HepG2 (cell line): ENCODE measurements around the gene ANK3. TPM values are rescaled to one million over a fixed set of nuclear protein-coding genes. Genes with fewer than 3 reads are reported as not detected.

Experiments used
- ATAC-seq: fragments of 200-7000 bp; cut with Tn5 transposase; 3 replicates; pipeline ENCODE4 v1.9.1; 2020; ENCODE audit warnings: mild to moderate bottlenecking, moderate library complexity
- BruUV-seq: library from RNA; stranded (reverse); fragments of 400-500 nt; replicated peaks from 2 replicates; lab custom pipeline; 2021; lab: Mats Ljungman, UMichigan
- CTCF ChIA-PET: fragments of 300-600 bp; formaldehyde crosslinking; extraction: SDS; loops from one replicate; lab custom pipeline; 2021; ENCODE audit warnings: low total read pairs, inconsistent platforms, low intra/inter-chr PET ratio; lab: Yijun Ruan, JAX
- POLR2A ChIA-PET: fragments of 350-600 bp; sonication (Branson Sonifier 250); formaldehyde crosslinking; loops from one replicate; lab custom pipeline; 2020; ENCODE audit warnings: antibody characterized with exemption, inconsistent platforms; lab: Yijun Ruan, JAX
- DNase-seq: peaks from one replicate; pipeline ENCODE4 v3.0.0-alpha.2; 2015; ENCODE audit warnings: low spot score
- FAIRE-seq: peaks from 3 replicates; lab custom pipeline; 2011; peaks lifted over from hg19 to GRCh38; lab: Jason Lieb, UNC
- H2AFZ ChIP-seq: one replicate; pipeline ENCODE4 v1.6.1; 2011; ENCODE audit warnings: low read length, inconsistent platforms
- H3K27ac ChIP-seq: fragments of 300-600 bp; 3 replicates; pipeline ENCODE4 v1.8.0; 2011; ENCODE audit warnings: mixed run types, mild to moderate bottlenecking, mixed read lengths, low read length, inconsistent platforms; ENCODE audit not compliant: insufficient read depth; ENCODE audit errors: extremely low read length
- H3K27me3 ChIP-seq, 2 experiments: fragments of 200-600 bp in 1 of 2; 2 replicates in 1 of 2; 3 replicates in 1 of 2; pipeline versions ENCODE4 v1.6.0 to v1.8.0; 2011; ENCODE audit warnings: low read length in 2 of 2, mild to moderate bottlenecking in 2 of 2, moderate library complexity in 2 of 2, inconsistent platforms in 1 of 2; ENCODE audit not compliant: insufficient read depth in 2 of 2, control insufficient read depth in 1 of 2
- H3K36me3 ChIP-seq, 2 experiments: fragments of 200-600 bp in 1 of 2; replicated peaks in 1 of 2; 2 replicates in 1 of 2; 3 replicates in 1 of 2; pipeline versions ENCODE4 v1.5.1 to v1.8.0; 2011; ENCODE audit warnings: low read length in 2 of 2, inconsistent platforms in 1 of 2; ENCODE audit not compliant: insufficient read depth in 2 of 2, control insufficient read depth in 1 of 2
- H3K4me1 ChIP-seq: 2 replicates; pipeline ENCODE4 v1.5.1; 2012; ENCODE audit warnings: low read length, inconsistent platforms; ENCODE audit not compliant: insufficient read depth
- H3K4me2 ChIP-seq: 2 replicates; pipeline ENCODE4 v1.6.0; 2011; ENCODE audit warnings: low read depth, low read length, inconsistent platforms
- H3K4me3 ChIP-seq, 3 experiments: fragments of 200-600 bp in 1 of 3; sonication (generic), shearing (Covaris generic) in 1 of 3; replicated peaks in 1 of 3; 2 replicates each; pipeline ENCODE4 v1.5.1; 2011 to 2016; ENCODE audit warnings: low read length in 3 of 3, inconsistent platforms in 2 of 3, low read depth in 2 of 3, mild to moderate bottlenecking in 2 of 3, control low read depth in 1 of 3, mixed read lengths in 1 of 3; ENCODE audit not compliant: insufficient read depth in 1 of 3
- H3K79me2 ChIP-seq: one replicate; pipeline ENCODE4 v1.6.1; 2011; ENCODE audit warnings: low read length, inconsistent platforms; ENCODE audit not compliant: insufficient read depth
- H3K9ac ChIP-seq: 2 replicates; pipeline ENCODE4 v1.6.0; 2011; ENCODE audit warnings: mild to moderate bottlenecking, low read depth, low read length, inconsistent platforms; ENCODE audit not compliant: insufficient read depth
- H3K9me3 ChIP-seq: 2 replicates; pipeline ENCODE4 v1.5.1; 2012; ENCODE audit warnings: mild to moderate bottlenecking, low read length
- H4K20me1 ChIP-seq: 2 replicates; pipeline ENCODE4 v1.6.0; 2011; ENCODE audit warnings: inconsistent platforms, mild to moderate bottlenecking, low read length, moderate library complexity; ENCODE audit not compliant: insufficient read depth
- SRSF1 ChIP-seq: fragments of 200-400 bp; formaldehyde crosslinking; optimal IDR thresholded peaks from 2 replicates; pipeline ENCODE3; 2017; ENCODE audit warnings: mild to moderate bottlenecking, low read depth, low read length, moderate library complexity
- ZNF362 ChIP-seq: sonication (generic); formaldehyde crosslinking; IDR thresholded peaks from 2 replicates; pipeline ENCODE4 v1.4.0; 2020; ENCODE audit warnings: missing genetic modification reagents, mild to moderate bottlenecking, borderline replicate concordance
- ZNF550 ChIP-seq: sonication (generic); formaldehyde crosslinking; IDR thresholded peaks from 2 replicates; pipeline ENCODE4 v1.4.0; 2020; ENCODE audit warnings: mild to moderate bottlenecking, missing genetic modification reagents, borderline replicate concordance
- ZSCAN5A ChIP-seq: sonication (generic); formaldehyde crosslinking; IDR thresholded peaks from 2 replicates; pipeline ENCODE4 v1.8.0; 2022; ENCODE audit warnings: mild to moderate bottlenecking, missing genetic modification reagents, borderline replicate concordance
- WGBS: methylation state at CpG from one replicate; pipeline ENCODE4 v1.1.6; 2017; ENCODE audit warnings: low lambda C conversion rate; 5-methylcytosine and 5-hydroxymethylcytosine counted together
- in situ Hi-C: cut with HindIII; loops from 2 replicates; pipeline ENCODE4 v1.10.0; 2017; ENCODE audit warnings: low pct_unique_long_range_greater_than_20kb; ENCODE audit not compliant: extremely low pct_ligation_motif_present
- intact Hi-C: fragments of 100-400 bp; cut with micrococcal nuclease; formaldehyde crosslinking; loops from one replicate; pipeline ENCODE4 v1.10.0; 2022; ENCODE audit not compliant: unreplicated experiment
- polyA plus RNA-seq, 8 experiments: library from polyadenylated mRNA; depleted of rRNA in 3 of 8; stranded (reverse) in 7 of 8; unstranded in 1 of 8; fragments of >200 nt; fragmentation: Illumina TruSeq in 4 of 8; extraction: Trizol in 4 of 8; gene quantifications; 2 replicates each; pipeline versions ENCODE4 v1.2.1 to v1.2.3, GENCODE V29; 2011 to 2016; ENCODE audit warnings: low read depth in 4 of 8, missing spikeins in 1 of 8, mixed read lengths in 1 of 8; ENCODE audit not compliant: insufficient read depth in 1 of 8
- total RNA-seq, 5 experiments: library from RNA; depleted of rRNA; stranded (reverse); fragments of >200 nt; fragmentation: Illumina TruSeq; extraction: Trizol; gene quantifications; 2 replicates each; pipeline ENCODE4 v1.2.3, GENCODE V29; 2016; ENCODE audit warnings: low read depth in 1 of 5

The ANK3 gene
- total and polyA plus RNA-seq, 2 of the 13 experiments (the other 11 are each of a cell fraction or from before 2014, with no cell fraction given) = not detected

GRCh38 chr10:60043561-60044241 is 346.0 kb downstream of the ANK3 start:
- H4K20me1 ChIP-seq = no peaks in the 10 kb centered on the region
- H3K27me3 ChIP-seq = no peaks in the 10 kb centered on the region
- no peaks in the 10 kb centered on the region for H3K79me2 ChIP-seq
- no peak overlapping the region for H3K4me2 ChIP-seq
- in situ Hi-C loops (loop anchor here (25.0 kb wide), 2 partner anchors 181 to 1256 kb away; no protein-coding TSS in a partner anchor), intact Hi-C loops (no loop called here)
- H2AFZ ChIP-seq = no peak overlapping the region
- no peak overlapping the region for H3K9ac ChIP-seq
- no peaks in the 10 kb centered on the region for H3K4me1 ChIP-seq
- FAIRE-seq (no peak), ATAC-seq (no peak), DNase-seq (no peak)
- H3K4me3 ChIP-seq = no peak overlapping the region
- no peak overlapping the region for H3K27ac ChIP-seq
- CTCF ChIA-PET = no interaction called here
- POLR2A ChIA-PET = no interaction called here
- WGBS = 37% methylated on average over 6 of the region's 6 CpGs
- no peaks in the 10 kb centered on the region for H3K36me3 ChIP-seq
- no TSS peak for BruUV-seq
- no peaks in the 10 kb centered on the region for H3K9me3 ChIP-seq
- TF ChIP-seq ZNF362 (CRISPR knock-in tag) = no peak
- TF ChIP-seq ZSCAN5A (CRISPR knock-in tag) = no peak
- no peak for TF ChIP-seq ZNF550

GRCh38 chr10:60042914-60043313 is 346.8 kb downstream of the ANK3 start:
- WGBS = 30% methylated on average over 2 of the region's 2 CpGs
- intact Hi-C loops = no loop called here
- no peak for TF ChIP-seq SRSF1

More at GRCh38 chr10:60042914-60043313, 346.8 kb downstream of the ANK3 start:
- BruUV-seq = no TSS peak
- Histone ChIP-seq H3K4me1 (no peaks in the 10 kb centered on the region), H2AFZ (no peak overlapping the region), H3K27me3 (no peaks in the 10 kb centered on the region), H3K79me2 (no peaks in the 10 kb centered on the region), H3K9me3 (no peaks in the 10 kb centered on the region), H3K4me3 (no peak overlapping the region), H3K9ac (no peak overlapping the region), H3K27ac (no peak overlapping the region), H4K20me1 (no peaks in the 10 kb centered on the region), H3K4me2 (no peak overlapping the region), H3K36me3 (no peaks in the 10 kb centered on the region)
- FAIRE-seq = no peak
- ATAC-seq = no peak
- no peak for DNase-seq
- ChIA-PET POLR2A (no interaction called here), CTCF (no interaction called here)
- in situ Hi-C loops = loop anchor here (25.0 kb wide), 2 partner anchors 181 to 1256 kb away; no protein-coding TSS in a partner anchor
